H9 (cell line): ENCODE data around the gene GPC3. TPM values are rescaled to one million over a fixed set of nuclear protein-coding genes. Genes with fewer than 3 reads are reported as not detected.

Experiments used
- DNase-seq: peaks from one replicate; pipeline ENCODE4 v3.0.0-alpha.2; 2017
- H2AFZ ChIP-seq: one replicate; pipeline ENCODE4 v1.6.1; 2013; ENCODE audit warnings: mild to moderate bottlenecking, low read length, control low read depth, moderate library complexity
- H2AK5ac ChIP-seq: 2 replicates; pipeline ENCODE4 v1.6.1; 2013; ENCODE audit warnings: low read length, control low read depth, mixed read lengths; ENCODE audit not compliant: insufficient read length
- H2BK120ac ChIP-seq: one replicate; pipeline ENCODE4 v1.6.1; 2013; ENCODE audit warnings: low read depth, mild to moderate bottlenecking, low read length, control low read depth, inconsistent platforms; ENCODE audit not compliant: poor library complexity, severe bottlenecking
- H2BK12ac ChIP-seq: 2 replicates; pipeline ENCODE4 v1.6.1; 2013; ENCODE audit warnings: low read length, control low read depth, mixed read lengths, low read depth; ENCODE audit not compliant: insufficient read length
- H2BK15ac ChIP-seq: 2 replicates; pipeline ENCODE4 v1.6.1; 2013; ENCODE audit warnings: low read depth, low read length, control low read depth
- H2BK20ac ChIP-seq: one replicate; pipeline ENCODE4 v1.6.1; 2013; ENCODE audit warnings: low read depth, mild to moderate bottlenecking, low read length, control low read depth, inconsistent platforms; ENCODE audit not compliant: poor library complexity, severe bottlenecking
- H2BK5ac ChIP-seq: 2 replicates; pipeline ENCODE4 v1.6.1; 2013; ENCODE audit warnings: low read length, control low read depth, mixed read lengths; ENCODE audit not compliant: insufficient read length
- H3K14ac ChIP-seq: 2 replicates; pipeline ENCODE4 v1.6.1; 2013; ENCODE audit warnings: low read length, control low read depth; ENCODE audit not compliant: insufficient read depth
- H3K18ac ChIP-seq: 2 replicates; pipeline ENCODE4 v1.6.1; 2013; ENCODE audit warnings: low read depth, mild to moderate bottlenecking, mixed read lengths, low read length, control low read depth; ENCODE audit not compliant: insufficient read length
- H3K23ac ChIP-seq: 2 replicates; pipeline ENCODE4 v1.6.1; 2013; ENCODE audit warnings: low read length, control low read depth, mixed read lengths, low read depth; ENCODE audit not compliant: insufficient read length
- H3K23me2 ChIP-seq: 2 replicates; pipeline ENCODE4 v1.6.1; 2013; ENCODE audit warnings: low read depth, mild to moderate bottlenecking, mixed read lengths, low read length, control low read depth; ENCODE audit not compliant: insufficient read length, poor library complexity, severe bottlenecking
- H3K27ac ChIP-seq: 2 replicates; pipeline ENCODE4 v1.5.1; 2013; ENCODE audit warnings: low read length, control low read depth, mixed read lengths, low read depth; ENCODE audit not compliant: insufficient read length
- H3K27me3 ChIP-seq: 2 replicates; pipeline ENCODE4 v1.6.1; 2013; ENCODE audit warnings: low read length, control low read depth, inconsistent platforms; ENCODE audit not compliant: insufficient read depth
- H3K4ac ChIP-seq: 2 replicates; pipeline ENCODE4 v1.6.1; 2013; ENCODE audit warnings: low read depth, mild to moderate bottlenecking, control low read depth, inconsistent platforms, low read length, moderate library complexity
- H3K4me1 ChIP-seq: 2 replicates; pipeline ENCODE4 v1.6.1; 2013; ENCODE audit warnings: low read length, control low read depth, inconsistent platforms; ENCODE audit not compliant: insufficient read depth
- H3K4me2 ChIP-seq: 2 replicates; pipeline ENCODE4 v1.6.1; 2013; ENCODE audit warnings: low read length, control low read depth, mixed read lengths; ENCODE audit not compliant: insufficient read length, insufficient read depth
- H3K56ac ChIP-seq: 2 replicates; pipeline ENCODE4 v1.6.1; 2013; ENCODE audit warnings: low read depth, mild to moderate bottlenecking, mixed read lengths, low read length, control low read depth; ENCODE audit not compliant: insufficient read length
- H3K79me1 ChIP-seq: 2 replicates; pipeline ENCODE4 v1.6.1; 2013; ENCODE audit warnings: low read depth, mild to moderate bottlenecking, moderate library complexity, low read length, control low read depth, inconsistent platforms; ENCODE audit not compliant: insufficient read depth, poor library complexity, severe bottlenecking
- H3K79me2 ChIP-seq: 2 replicates; pipeline ENCODE4 v1.6.1; 2013; ENCODE audit warnings: low read length, control low read depth, inconsistent platforms; ENCODE audit not compliant: insufficient read depth
- H3K9ac ChIP-seq: 2 replicates; pipeline ENCODE4 v1.6.1; 2013; ENCODE audit warnings: low read length, control low read depth, mixed read lengths; ENCODE audit not compliant: insufficient read length; ENCODE audit errors: extremely low read depth
- H3K9me3 ChIP-seq: one replicate; pipeline ENCODE4 v1.6.1; 2013; ENCODE audit warnings: low read depth, low read length, inconsistent platforms; ENCODE audit not compliant: control insufficient read depth
- H3T11ph ChIP-seq: one replicate; pipeline ENCODE4 v1.6.1; 2013; ENCODE audit warnings: mild to moderate bottlenecking, low read length, control low read depth, inconsistent platforms
- H4K20me1 ChIP-seq: one replicate; pipeline ENCODE4 v1.6.1; 2013; ENCODE audit not compliant: control insufficient read depth, insufficient read length, insufficient read depth
- H4K5ac ChIP-seq: 2 replicates; pipeline ENCODE4 v1.6.1; 2013; ENCODE audit warnings: low read depth, mild to moderate bottlenecking, mixed read lengths, low read length, control low read depth; ENCODE audit not compliant: insufficient read length
- H4K8ac ChIP-seq: replicated peaks from 2 replicates; pipeline ENCODE4 v1.6.1; 2013; ENCODE audit warnings: low read length, control low read depth, mixed read lengths, low read depth; ENCODE audit not compliant: insufficient read length
- H4K91ac ChIP-seq: 2 replicates; pipeline ENCODE4 v1.6.1; 2013; ENCODE audit warnings: low read depth, mild to moderate bottlenecking, moderate library complexity, mixed read lengths, low read length, control low read depth; ENCODE audit not compliant: insufficient read length
- H3K27ac Mint-ChIP-seq, 3 experiments: 2 replicates in 2 of 3; 3 replicates in 1 of 3; pipeline ENCODE4 v1.8.0; 2020 to 2021; ENCODE audit warnings: mixed read lengths in 3 of 3, mild to moderate bottlenecking in 1 of 3, moderate library complexity in 1 of 3
- H3K27me3 Mint-ChIP-seq: 2 replicates; pipeline ENCODE4 v1.8.0; 2021; ENCODE audit warnings: low read depth, mild to moderate bottlenecking, moderate library complexity, mixed read lengths
- H3K36me3 Mint-ChIP-seq, 3 experiments: 2 replicates in 2 of 3; 3 replicates in 1 of 3; pipeline ENCODE4 v1.8.0; 2020 to 2021; ENCODE audit warnings: low read depth in 3 of 3, mixed read lengths in 3 of 3; ENCODE audit not compliant: insufficient read depth in 1 of 3
- H3K4me1 Mint-ChIP-seq, 2 experiments: 2 replicates each; pipeline ENCODE4 v1.8.0; 2020; ENCODE audit warnings: mixed read lengths in 2 of 2
- H3K4me3 Mint-ChIP-seq, 2 experiments: 2 replicates in 1 of 2; 3 replicates in 1 of 2; pipeline ENCODE4 v1.8.0; 2020 to 2021; ENCODE audit warnings: mild to moderate bottlenecking in 2 of 2, mixed read lengths in 2 of 2, moderate library complexity in 1 of 2
- H3K9me3 Mint-ChIP-seq, 2 experiments: 2 replicates in 1 of 2; 3 replicates in 1 of 2; pipeline ENCODE4 v1.8.0; 2020; ENCODE audit warnings: mild to moderate bottlenecking in 2 of 2, mixed read lengths in 2 of 2, moderate library complexity in 1 of 2
- CTCF ChIP-seq: fragments of 200-600 bp; sonication (generic); conservative IDR thresholded peaks from 3 replicates; pipeline ENCODE4 v1.8.0; 2021; ENCODE audit warnings: antibody characterized with exemption, mild to moderate bottlenecking
- WGBS: extraction: QIAGEN DNeasy Blood & Tissue Kit; methylation state at CpG from one replicate; pipeline ENCODE4 v1.1.7; 2013; ENCODE audit warnings: missing lambda C conversion rate, low lambda C conversion rate, mixed read lengths; ENCODE audit not compliant: insufficient read length; ENCODE audit errors: extremely low coverage; 5-methylcytosine and 5-hydroxymethylcytosine counted together
- total RNA-seq: library from RNA; stranded (reverse); gene quantifications from 2 replicates; pipeline ENCODE4 v1.2.1, GENCODE V29; 2021

Gene GPC3
- total RNA-seq, 1 experiment from 2014 or later: 108 TPM

DNA sequence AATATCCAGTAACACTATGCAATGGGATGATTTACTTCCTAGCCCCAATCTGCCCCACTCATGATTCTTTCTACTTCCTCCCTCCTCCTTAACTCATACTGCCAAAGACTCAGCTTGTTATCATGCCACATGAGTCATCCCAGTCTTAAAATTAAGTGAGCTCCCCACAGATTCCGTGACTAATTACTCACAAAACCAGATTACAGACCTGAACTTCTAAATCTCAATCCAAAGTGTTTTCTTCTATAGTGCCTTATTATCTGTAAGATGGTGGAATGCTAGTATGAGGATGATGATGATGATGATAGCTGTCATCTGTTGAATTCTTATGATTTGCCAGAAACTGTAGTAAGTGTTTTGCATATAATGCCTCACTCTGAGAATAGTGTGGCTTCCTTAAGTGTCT lies 27.7 kb upstream of the GPC3 start:
- H3K36me3 Mint-ChIP-seq: no peaks in the 10 kb centered on the region
- no peak overlapping the region for H2BK5ac ChIP-seq
- H3K9me3 ChIP-seq: no peaks in the 10 kb centered on the region
- H3K27me3 ChIP-seq: no peaks in the 10 kb centered on the region
- H2BK12ac ChIP-seq: no peak overlapping the region
- H3K4me1 Mint-ChIP-seq: peaks cover 15 to 19% of the 10 kb centered on the region in 2 experiments
- H3K9me3 Mint-ChIP-seq: no peaks in the 10 kb centered on the region
- no peak overlapping the region for H3T11ph ChIP-seq
- H2AK5ac ChIP-seq: no peak overlapping the region
- WGBS: no CpG with 5 or more reads among the region's 1 CpG
- H4K20me1 ChIP-seq: no peaks in the 10 kb centered on the region
- H3K18ac ChIP-seq: no peak overlapping the region
- H3K4ac ChIP-seq: no peak overlapping the region
- no peaks in the 10 kb centered on the region for H3K27me3 Mint-ChIP-seq
- H3K4me2 ChIP-seq: no peak overlapping the region
- no peak overlapping the region for H3K56ac ChIP-seq
- no peak for DNase-seq
- H4K91ac ChIP-seq: no peak overlapping the region
- H4K5ac ChIP-seq: no peak overlapping the region
- H3K14ac ChIP-seq: no peak overlapping the region
- no peak for TF ChIP-seq CTCF
- no peak overlapping the region for H2BK20ac ChIP-seq
- no peak overlapping the region for H4K8ac ChIP-seq
- H3K27ac ChIP-seq: no peak overlapping the region
- no peaks in the 10 kb centered on the region for H3K79me1 ChIP-seq
- H3K4me1 ChIP-seq: no peaks in the 10 kb centered on the region
- no peak overlapping the region for H3K9ac ChIP-seq
- H3K23ac ChIP-seq: no peak overlapping the region
- H2BK15ac ChIP-seq: no peak overlapping the region
- no peaks in the 10 kb centered on the region for H3K79me2 ChIP-seq
- no peak overlapping the region for H2AFZ ChIP-seq
- H3K23me2 ChIP-seq: no peaks in the 10 kb centered on the region
- no peak overlapping the region for H3K4me3 Mint-ChIP-seq
- no peak overlapping the region for H3K27ac Mint-ChIP-seq
- no peak overlapping the region for H2BK120ac ChIP-seq
